ENCODE data around the gene TTC5.
"Not testable (repeated sequence)": the region's sequence is repeated elsewhere in the genome, so short reads cannot be mapped to it uniquely, and the experiment has no call there.

DNA sequence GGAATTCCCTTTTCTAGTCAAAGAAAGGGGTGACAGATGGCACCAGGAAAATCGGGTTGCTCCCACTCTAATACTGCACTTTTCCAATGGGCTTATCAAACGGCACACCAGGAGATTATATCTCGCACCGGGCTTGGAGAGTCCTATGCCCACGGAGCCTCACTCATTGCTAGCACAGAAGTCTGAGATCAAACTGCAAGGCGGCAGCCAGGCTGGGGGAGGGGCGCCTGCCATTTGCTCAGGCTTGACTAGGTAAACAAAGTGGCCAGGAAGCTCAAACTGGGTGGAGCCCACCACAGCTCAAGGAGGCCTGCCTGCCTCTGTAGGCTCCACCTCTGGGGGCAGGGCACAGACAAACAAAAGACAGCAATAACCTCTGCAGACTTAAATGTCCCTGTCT, 25.5 kb downstream of the TTC5 start:
- TF ChIP-seq, protein P1, sequence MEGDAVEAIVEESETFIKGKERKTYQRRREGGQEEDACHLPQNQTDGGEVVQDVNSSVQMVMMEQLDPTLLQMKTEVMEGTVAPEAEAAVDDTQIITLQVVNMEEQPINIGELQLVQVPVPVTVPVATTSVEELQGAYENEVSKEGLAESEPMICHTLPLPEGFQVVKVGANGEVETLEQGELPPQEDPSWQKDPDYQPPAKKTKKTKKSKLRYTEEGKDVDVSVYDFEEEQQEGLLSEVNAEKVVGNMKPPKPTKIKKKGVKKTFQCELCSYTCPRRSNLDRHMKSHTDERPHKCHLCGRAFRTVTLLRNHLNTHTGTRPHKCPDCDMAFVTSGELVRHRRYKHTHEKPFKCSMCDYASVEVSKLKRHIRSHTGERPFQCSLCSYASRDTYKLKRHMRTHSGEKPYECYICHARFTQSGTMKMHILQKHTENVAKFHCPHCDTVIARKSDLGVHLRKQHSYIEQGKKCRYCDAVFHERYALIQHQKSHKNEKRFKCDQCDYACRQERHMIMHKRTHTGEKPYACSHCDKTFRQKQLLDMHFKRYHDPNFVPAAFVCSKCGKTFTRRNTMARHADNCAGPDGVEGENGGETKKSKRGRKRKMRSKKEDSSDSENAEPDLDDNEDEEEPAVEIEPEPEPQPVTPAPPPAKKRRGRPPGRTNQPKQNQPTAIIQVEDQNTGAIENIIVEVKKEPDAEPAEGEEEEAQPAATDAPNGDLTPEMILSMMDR (IDR thresholded peaks at IDR 0.05), result not testable (repeated sequence)
- not testable (repeated sequence) for TF ChIP-seq POLR2A, EP300 (IDR thresholded peaks at IDR 0.05)
